Stimulated activated CD4-positive, alpha-beta T cell treated with anti-CD3 and anti-CD28 coated beads, Interleukin-12 subunit alpha, Interleukin-12 subunit beta, amount 100 ng/mL, for 24 hours (primary cell): ENCODE data around the gene KDF1.
"Not testable (repeated sequence)": the region's sequence is repeated elsewhere in the genome, so short reads cannot be mapped to it uniquely, and the experiment has no call there.

Source experiments
- DNase-seq, 2 experiments: peaks; one replicate each; pipeline ENCODE4 v3.0.0-alpha.2; 2020; ENCODE audit warnings: low read depth in 2 of 2

KDF1 gene

GRCh38 chr1:26956321-26956720, 3.9 kb downstream of the KDF1 start:
- DNase-seq, result no peak

- no peak for DNase-seq
These were observed 6.9 kb downstream of the KDF1 start for GRCh38 chr1:26953374-26953773.

- DNase-seq, result no peak
These were observed 8.3 kb downstream of the KDF1 start for GRCh38 chr1:26951821-26952497.

- DNase-seq, result no peak
These were observed 9.1 kb downstream of the KDF1 start for GRCh38 chr1:26951216-26951615.

- DNase-seq, result no peak
These were observed 9.7 kb downstream of the KDF1 start for GRCh38 chr1:26950602-26951001.

GRCh38 chr1:26949926-26950319, 10.3 kb downstream of the KDF1 start:
- no peak for DNase-seq

GRCh38 chr1:26949266-26949925, 10.9 kb downstream of the KDF1 start:
- no peak for DNase-seq

GRCh38 chr1:26948725-26949057, 11.6 kb downstream of the KDF1 start:
- DNase-seq, result not testable (repeated sequence)

- no peak for DNase-seq
These were observed 14.0 kb downstream of the KDF1 start for GRCh38 chr1:26946270-26946669.

- no peak for DNase-seq
These were observed 14.5 kb downstream of the KDF1 start for GRCh38 chr1:26945728-26946127.

- no peak for DNase-seq
These were observed 15.1 kb downstream of the KDF1 start for GRCh38 chr1:26945138-26945537.

GRCh38 chr1:26942656-26943055, 17.6 kb downstream of the KDF1 start:
- no peak for DNase-seq

- no peak for DNase-seq
These were observed 19.0 kb downstream of the KDF1 start for GRCh38 chr1:26941311-26941710.

- DNase-seq, result no peak
These were observed 21.6 kb downstream of the KDF1 start for GRCh38 chr1:26938659-26939025.

- DNase-seq, result no peak
These were observed 22.1 kb downstream of the KDF1 start for GRCh38 chr1:26938004-26938658.

- DNase-seq, result no peak
These were observed 23.4 kb downstream of the KDF1 start for GRCh38 chr1:26936823-26937222.

GRCh38 chr1:26932531-26932930, 27.7 kb downstream of the KDF1 start:
- DNase-seq, result no peak

GRCh38 chr1:26923711-26924110, 36.6 kb downstream of the KDF1 start:
- no peak for DNase-seq

- DNase-seq, result no peak
These were observed 37.4 kb downstream of the KDF1 start for GRCh38 chr1:26922901-26923300.

- DNase-seq, result no peak
These were observed 37.9 kb downstream of the KDF1 start for GRCh38 chr1:26922431-26922729.

- DNase-seq, result peak; percentile 91 to 93
These were observed 38.5 kb downstream of the KDF1 start, which contains the start of gene NUDC for GRCh38 chr1:26921540-26922430. Gene NUDC, plus strand, starts transcription at chr1:26921743. Its CDS starts 106 bp downstream, at chr1:26921849.

GRCh38 chr1:26921126-26921539, 39.1 kb downstream of the KDF1 start:
- DNase-seq, result no peak
